Measurements from ENCODE around the gene CHM. TPM values are rescaled to one million over a fixed set of nuclear protein-coding genes. Genes with fewer than 3 reads are reported as not detected.
A peak's percentile ranks its signal among the peaks of the same experiment; 100 is the strongest.

The CHM gene
- 8.3 TPM in 2 replicates for polyA plus RNA-seq (2013)

DNA sequence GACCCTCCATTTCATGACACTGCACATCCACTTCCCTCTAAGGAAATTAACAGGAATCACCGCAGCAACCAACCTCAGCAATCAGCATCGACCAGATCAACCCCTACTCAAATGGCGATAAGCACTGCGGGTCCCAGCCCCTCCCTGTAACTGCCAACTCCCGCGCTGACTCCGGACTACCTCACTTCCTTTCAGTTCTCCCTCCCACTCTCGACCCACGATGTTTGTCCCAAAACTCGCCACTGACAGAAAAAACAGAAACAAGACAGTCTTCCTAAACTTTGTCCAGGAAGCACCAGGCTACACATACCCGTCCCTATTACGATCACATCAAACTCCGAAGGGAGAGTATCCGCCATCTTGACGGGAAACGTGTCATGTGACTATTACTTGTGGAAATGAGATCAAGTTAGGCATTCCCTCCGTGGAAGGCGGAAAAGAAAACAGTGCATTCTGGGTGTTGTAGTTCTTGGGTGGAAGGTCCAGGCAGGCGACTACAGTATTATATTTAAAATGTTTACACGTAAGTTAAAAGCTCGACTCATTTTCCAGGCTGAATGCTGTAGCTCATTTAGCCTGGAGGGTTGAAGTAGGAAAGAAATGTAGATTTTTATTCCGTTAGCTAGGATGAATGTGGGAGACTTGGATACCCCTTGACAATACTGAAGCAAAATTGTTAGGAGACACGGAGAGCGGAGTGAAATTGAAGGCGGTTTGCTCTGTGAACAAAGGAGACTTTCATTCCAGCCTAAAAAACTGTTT is at the start of gene CHM:
CHM (minus strand) TSS at position 385 of the 762 bp plus-strand sequence; CDS start at position 359, 26 bp downstream.
- peak within 1 kb of the TSS; percentile 68 for H2AFZ ChIP-seq (ENCODE audit: insufficient read depth, low read length, poor library complexity)
- no peak within 1 kb of the TSS for H2BK5ac ChIP-seq (ENCODE audit: low read depth, low read length, poor library complexity)
- H3K4me3 ChIP-seq (ENCODE audit: low read depth, low read length) = peak within 1 kb of the TSS; percentile 81
- H3K79me2 ChIP-seq (ENCODE audit: control insufficient read depth, insufficient read depth, low read length, poor library complexity) = no peaks in the 10 kb centered on the region
- no peak within 1 kb of the TSS for H4K91ac ChIP-seq (ENCODE audit: low read depth, low read length)
- no peak within 1 kb of the TSS for H2BK120ac ChIP-seq (ENCODE audit: insufficient read depth, low read length, poor library complexity)
- no peak within 1 kb of the TSS for H3K18ac ChIP-seq (ENCODE audit: low read length)
- no peak within 1 kb of the TSS for H3K23ac ChIP-seq (ENCODE audit: low read length)
- H3K36me3 ChIP-seq (ENCODE audit: control insufficient read depth in 1 of 2, insufficient read depth in 2 of 2, low read length in 2 of 2) = no peaks in the 10 kb centered on the region
- WGBS (ENCODE audit: extremely low coverage, insufficient coverage, insufficient read length) = no CpG with 5 or more reads among the region's 25 CpGs
- peak within 1 kb of the TSS; percentile 84 for H3K9ac ChIP-seq (ENCODE audit: low read length)
- H4K12ac ChIP-seq (ENCODE audit: low read depth, low read length) = no peak within 1 kb of the TSS
- peak within 1 kb of the TSS; percentile 58 for H3K27ac ChIP-seq (ENCODE audit: low read depth, low read length)
- H3K27me3 ChIP-seq (ENCODE audit: insufficient read depth, low read length) = no peaks in the 10 kb centered on the region
- H3K4me2 ChIP-seq (ENCODE audit: low read length) = peak within 1 kb of the TSS; percentile 71
- peak within 1 kb of the TSS; percentile 65 for H4K8ac ChIP-seq (ENCODE audit: low read depth, low read length)
- H3K14ac ChIP-seq (ENCODE audit: low read length) = no peak within 1 kb of the TSS
- DNase-seq = peak; percentile 60 to 86
- H3K79me1 ChIP-seq (ENCODE audit: low read length) = no peaks in the 10 kb centered on the region
- no peaks in the 10 kb centered on the region for H3K4me1 ChIP-seq (ENCODE audit: control insufficient read depth in 1 of 2, insufficient read depth in 2 of 2, low read length in 2 of 2)
- H3K9me3 ChIP-seq (ENCODE audit: insufficient read depth, low read depth, low read length) = no peaks in the 10 kb centered on the region
- no peak within 1 kb of the TSS for H2BK12ac ChIP-seq (ENCODE audit: low read length)
- no peak within 1 kb of the TSS for H2AK5ac ChIP-seq (ENCODE audit: low read length)
- no peak within 1 kb of the TSS for H3K4ac ChIP-seq (ENCODE audit: low read depth, low read length)

DNA sequence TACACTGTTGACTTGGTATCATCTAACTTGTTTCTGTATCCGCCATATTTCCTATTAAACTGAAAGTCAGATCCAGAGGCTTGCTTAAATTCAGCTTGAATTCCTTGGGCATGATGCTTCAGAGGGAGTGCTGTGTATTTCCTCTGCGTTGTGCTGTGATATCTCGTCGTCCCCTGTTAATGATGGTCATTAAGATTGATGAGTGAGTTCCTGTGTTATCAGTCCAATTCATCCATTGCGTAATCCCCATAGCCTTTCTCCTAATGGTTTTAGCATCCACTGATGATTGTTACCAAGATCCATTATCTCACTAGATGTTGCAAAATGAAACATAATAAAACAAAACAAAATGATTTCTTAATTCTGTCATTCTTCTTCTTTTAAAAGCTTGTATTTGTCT is 31.3 kb upstream of the CHM start:
- H2AFZ ChIP-seq (ENCODE audit: insufficient read depth, low read length, poor library complexity) = no peak overlapping the region
- H3K14ac ChIP-seq (ENCODE audit: low read length) = no peak overlapping the region
- H3K23ac ChIP-seq (ENCODE audit: low read length) = no peak overlapping the region
- no peak overlapping the region for H4K91ac ChIP-seq (ENCODE audit: low read depth, low read length)
- no peak overlapping the region for H3K18ac ChIP-seq (ENCODE audit: low read length)
- no peak overlapping the region for H3K27ac ChIP-seq (ENCODE audit: low read depth, low read length)
- no peak overlapping the region for H3K9ac ChIP-seq (ENCODE audit: low read length)
- no peaks in the 10 kb centered on the region for H3K4me1 ChIP-seq (ENCODE audit: control insufficient read depth in 1 of 2, insufficient read depth in 2 of 2, low read length in 2 of 2)
- no peaks in the 10 kb centered on the region for H3K79me1 ChIP-seq (ENCODE audit: low read length)
- no peak overlapping the region for H2BK5ac ChIP-seq (ENCODE audit: low read depth, low read length, poor library complexity)
- no peaks in the 10 kb centered on the region for H3K27me3 ChIP-seq (ENCODE audit: insufficient read depth, low read length)
- no peak overlapping the region for H2BK12ac ChIP-seq (ENCODE audit: low read length)
- H4K8ac ChIP-seq (ENCODE audit: low read depth, low read length) = no peak overlapping the region
- H3K9me3 ChIP-seq (ENCODE audit: insufficient read depth, low read depth, low read length) = no peaks in the 10 kb centered on the region
- H3K4me2 ChIP-seq (ENCODE audit: low read length) = no peak overlapping the region
- H3K79me2 ChIP-seq (ENCODE audit: control insufficient read depth, insufficient read depth, low read length, poor library complexity) = no peaks in the 10 kb centered on the region
- H2BK120ac ChIP-seq (ENCODE audit: insufficient read depth, low read length, poor library complexity) = no peak overlapping the region
- no peak overlapping the region for H3K4ac ChIP-seq (ENCODE audit: low read depth, low read length)
- WGBS (ENCODE audit: extremely low coverage, insufficient coverage, insufficient read length) = no CpG with 5 or more reads among the region's 5 CpGs
- DNase-seq = no peak
- no peak overlapping the region for H3K4me3 ChIP-seq (ENCODE audit: low read depth, low read length)
- H2AK5ac ChIP-seq (ENCODE audit: low read length) = no peak overlapping the region
- no peak overlapping the region for H4K12ac ChIP-seq (ENCODE audit: low read depth, low read length)
- no peaks in the 10 kb centered on the region for H3K36me3 ChIP-seq (ENCODE audit: control insufficient read depth in 1 of 2, insufficient read depth in 2 of 2, low read length in 2 of 2)

- H3K18ac ChIP-seq (ENCODE audit: low read length) = no peak overlapping the region
- no peak for DNase-seq
- no peak overlapping the region for H3K4ac ChIP-seq (ENCODE audit: low read depth, low read length)
- H3K9ac ChIP-seq (ENCODE audit: low read length) = no peak overlapping the region
- no peak overlapping the region for H2AK5ac ChIP-seq (ENCODE audit: low read length)
- H2BK5ac ChIP-seq (ENCODE audit: low read depth, low read length, poor library complexity) = no peak overlapping the region
- H3K4me1 ChIP-seq (ENCODE audit: control insufficient read depth in 1 of 2, insufficient read depth in 2 of 2, low read length in 2 of 2) = no peaks in the 10 kb centered on the region
- H3K9me3 ChIP-seq (ENCODE audit: insufficient read depth, low read depth, low read length) = no peaks in the 10 kb centered on the region
- H3K4me2 ChIP-seq (ENCODE audit: low read length) = no peak overlapping the region
- no peaks in the 10 kb centered on the region for H3K27me3 ChIP-seq (ENCODE audit: insufficient read depth, low read length)
- H3K79me2 ChIP-seq (ENCODE audit: control insufficient read depth, insufficient read depth, low read length, poor library complexity) = no peaks in the 10 kb centered on the region
- no peak overlapping the region for H4K91ac ChIP-seq (ENCODE audit: low read depth, low read length)
- WGBS (ENCODE audit: extremely low coverage, insufficient coverage, insufficient read length) = no CpG with 5 or more reads among the region's 4 CpGs
- H4K12ac ChIP-seq (ENCODE audit: low read depth, low read length) = no peak overlapping the region
- H2BK12ac ChIP-seq (ENCODE audit: low read length) = no peak overlapping the region
- no peak overlapping the region for H2AFZ ChIP-seq (ENCODE audit: insufficient read depth, low read length, poor library complexity)
- H4K8ac ChIP-seq (ENCODE audit: low read depth, low read length) = no peak overlapping the region
- H3K14ac ChIP-seq (ENCODE audit: low read length) = no peak overlapping the region
- no peak overlapping the region for H3K27ac ChIP-seq (ENCODE audit: low read depth, low read length)
- H3K79me1 ChIP-seq (ENCODE audit: low read length) = no peaks in the 10 kb centered on the region
- H2BK120ac ChIP-seq (ENCODE audit: insufficient read depth, low read length, poor library complexity) = no peak overlapping the region
- no peak overlapping the region for H3K4me3 ChIP-seq (ENCODE audit: low read depth, low read length)
- H3K36me3 ChIP-seq (ENCODE audit: control insufficient read depth in 1 of 2, insufficient read depth in 2 of 2, low read length in 2 of 2) = no peaks in the 10 kb centered on the region
- no peak overlapping the region for H3K23ac ChIP-seq (ENCODE audit: low read length)
Measured at GRCh38 chrX:86066998-86067397, 19.6 kb upstream of the CHM start.

GRCh38 chrX:86061407-86061806 is 14.0 kb upstream of the CHM start:
- Histone ChIP-seq H3K36me3 (ENCODE audit: control insufficient read depth in 1 of 2, insufficient read depth in 2 of 2, low read length in 2 of 2) (no peaks in the 10 kb centered on the region), H2BK5ac (ENCODE audit: low read depth, low read length, poor library complexity) (no peak overlapping the region), H2BK120ac (ENCODE audit: insufficient read depth, low read length, poor library complexity) (no peak overlapping the region), H3K9ac (ENCODE audit: low read length) (no peak overlapping the region), H4K12ac (ENCODE audit: low read depth, low read length) (no peak overlapping the region), H3K4me3 (ENCODE audit: low read depth, low read length) (no peak overlapping the region), H4K8ac (ENCODE audit: low read depth, low read length) (no peak overlapping the region), H3K9me3 (ENCODE audit: insufficient read depth, low read depth, low read length) (no peaks in the 10 kb centered on the region), H3K79me1 (ENCODE audit: low read length) (no peaks in the 10 kb centered on the region), H3K79me2 (ENCODE audit: control insufficient read depth, insufficient read depth, low read length, poor library complexity) (no peaks in the 10 kb centered on the region), H2BK12ac (ENCODE audit: low read length) (no peak overlapping the region), H3K4me2 (ENCODE audit: low read length) (no peak overlapping the region), H3K18ac (ENCODE audit: low read length) (no peak overlapping the region), H3K14ac (ENCODE audit: low read length) (no peak overlapping the region), H4K91ac (ENCODE audit: low read depth, low read length) (no peak overlapping the region), H3K4me1 (ENCODE audit: control insufficient read depth in 1 of 2, insufficient read depth in 2 of 2, low read length in 2 of 2) (no peaks in the 10 kb centered on the region), H3K27ac (ENCODE audit: low read depth, low read length) (no peak overlapping the region), H2AFZ (ENCODE audit: insufficient read depth, low read length, poor library complexity) (no peak overlapping the region), H3K4ac (ENCODE audit: low read depth, low read length) (no peak overlapping the region), H3K27me3 (ENCODE audit: insufficient read depth, low read length) (no peaks in the 10 kb centered on the region), H2AK5ac (ENCODE audit: low read length) (no peak overlapping the region), H3K23ac (ENCODE audit: low read length) (no peak overlapping the region)
- DNase-seq = no peak
- no CpG with 5 or more reads among the region's 3 CpGs for WGBS (ENCODE audit: extremely low coverage, insufficient coverage, insufficient read length)
